GM03348 (cell line): ENCODE results near the gene CERS6.
"Not testable (repeated sequence)": the region's sequence is repeated elsewhere in the genome, so short reads cannot be mapped to it uniquely, and the experiment has no call there.

Source experiments
- DNase-seq: peaks from one replicate; pipeline ENCODE4 v3.0.0; 2012; ENCODE audit warnings: low spot score

Gene CERS6

DNA sequence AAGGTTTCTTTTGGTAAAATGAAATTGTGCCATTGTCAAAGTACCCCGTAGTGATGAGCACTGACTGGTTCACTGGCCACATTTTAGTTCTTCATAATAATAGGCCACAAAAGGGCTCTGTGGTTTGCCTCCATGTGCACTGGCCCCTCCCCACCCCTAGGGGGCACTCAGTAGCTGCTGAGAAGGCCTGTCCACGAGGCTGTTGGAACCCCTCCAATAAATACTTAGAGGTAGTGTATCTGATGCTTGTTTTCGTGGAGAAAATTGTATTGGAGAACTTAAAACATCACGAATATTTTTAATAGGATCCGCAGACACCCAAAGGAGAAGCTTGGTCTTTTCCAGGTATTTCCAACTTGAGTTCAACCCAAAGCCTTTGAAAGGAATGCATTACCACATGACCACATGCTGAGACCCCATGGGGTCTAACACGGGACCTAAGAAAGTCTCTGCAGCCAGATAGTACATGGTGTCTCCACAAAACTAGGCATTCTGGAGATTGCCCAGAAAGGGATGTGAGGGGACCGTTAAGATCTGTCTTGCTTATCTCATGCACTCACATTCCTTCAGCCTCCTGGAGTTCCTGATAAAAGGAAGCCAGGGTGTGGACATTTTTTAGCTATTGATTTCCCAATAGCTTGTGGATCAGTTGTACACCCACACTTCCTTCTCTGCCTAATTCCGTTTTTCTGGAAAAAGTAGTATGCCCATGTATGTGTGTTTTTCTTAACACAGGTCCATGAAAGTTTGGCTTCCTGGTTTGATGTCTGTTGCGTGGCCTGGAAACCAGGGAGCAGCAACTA, 317.8 kb downstream of the CERS6 start:
- DNase-seq, result peak; percentile 61

DNA sequence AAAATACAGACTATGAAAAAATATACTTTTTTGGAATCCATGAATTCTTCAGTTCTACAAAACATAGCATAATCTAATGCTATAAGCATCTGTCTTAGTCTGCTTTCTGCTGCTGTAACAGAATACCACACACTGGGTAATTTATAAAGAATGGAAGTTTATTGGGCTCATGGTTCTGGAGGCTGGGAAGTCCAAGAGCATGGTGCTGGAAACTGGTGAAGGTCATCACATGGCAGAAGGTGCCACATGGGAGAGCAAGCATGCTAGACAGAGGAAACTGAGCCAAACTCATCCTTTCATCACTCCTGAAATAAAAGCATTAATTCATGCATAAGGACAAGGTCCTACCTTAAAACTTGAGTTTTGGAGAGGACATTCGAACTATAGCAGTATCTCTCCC, 319.8 kb downstream of the CERS6 start:
- no peak for DNase-seq

DNA sequence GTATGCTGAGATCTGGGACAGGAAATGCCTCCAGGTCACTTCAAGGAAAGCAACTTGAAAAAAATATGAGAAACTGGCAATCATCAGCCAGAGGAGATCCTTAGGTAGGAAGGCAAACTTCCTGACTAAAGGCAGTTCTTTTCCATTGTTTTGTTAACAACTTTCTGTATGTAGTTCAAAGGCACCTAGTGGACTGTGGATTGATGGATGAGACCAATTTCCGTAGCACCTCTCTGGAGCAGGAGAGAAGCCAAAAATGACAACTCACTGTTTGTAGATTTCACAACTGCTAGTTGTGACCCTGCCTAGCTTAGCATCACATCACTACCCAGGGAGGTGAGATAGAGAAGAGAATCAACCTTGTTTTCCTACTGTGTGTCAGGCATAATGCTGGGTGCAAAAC, 324.6 kb downstream of the CERS6 start:
- no peak for DNase-seq

DNA sequence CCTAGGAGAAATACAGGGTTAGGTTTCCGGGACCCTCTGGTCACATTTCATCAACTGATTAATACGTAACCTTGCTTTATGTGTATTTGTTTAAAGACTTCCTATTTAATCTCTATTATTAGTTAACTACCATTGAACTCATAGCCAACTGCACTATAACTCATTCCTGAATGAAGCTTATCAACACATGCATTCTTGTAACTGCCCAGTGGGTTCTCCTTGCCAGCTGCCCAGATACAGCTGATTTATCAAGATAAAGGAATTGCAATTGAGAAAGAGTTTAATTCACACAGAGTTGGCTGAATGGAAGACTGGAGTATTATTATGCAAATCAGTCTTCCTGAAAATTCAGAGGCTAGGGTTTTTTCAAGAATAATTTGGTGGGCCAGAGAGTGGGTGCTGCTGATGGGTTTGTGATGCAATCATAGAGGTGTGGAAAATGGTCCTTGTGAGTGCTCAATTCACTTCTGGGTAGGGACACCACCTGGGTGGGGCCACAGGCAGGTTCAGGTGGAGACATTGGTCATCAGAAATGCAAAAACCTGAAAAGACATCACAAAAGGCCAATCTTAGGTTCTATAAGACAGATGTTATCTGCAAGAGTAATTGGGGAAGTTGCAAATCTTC, 325.2 kb downstream of the CERS6 start:
- DNase-seq, result no peak

DNA sequence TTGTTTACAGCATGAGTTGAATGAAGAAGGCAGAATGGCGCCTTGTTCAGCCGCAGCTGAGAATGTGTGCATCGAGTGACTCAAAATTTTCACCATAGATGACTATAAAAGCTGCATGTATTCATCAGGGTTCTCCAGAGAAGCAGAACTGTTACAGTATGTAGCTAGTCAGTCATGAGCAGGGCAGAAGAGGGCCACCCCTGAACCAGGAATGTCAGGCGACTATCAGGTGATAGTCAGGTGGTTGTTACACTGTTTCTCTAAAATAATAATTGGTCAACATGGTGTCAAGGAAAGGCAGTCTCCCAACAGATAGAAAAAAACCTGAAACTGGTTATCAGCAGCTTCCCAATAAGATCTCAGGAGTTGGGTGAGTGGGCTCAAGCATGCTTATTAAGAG, 326.2 kb downstream of the CERS6 start:
- DNase-seq, result no peak

DNA sequence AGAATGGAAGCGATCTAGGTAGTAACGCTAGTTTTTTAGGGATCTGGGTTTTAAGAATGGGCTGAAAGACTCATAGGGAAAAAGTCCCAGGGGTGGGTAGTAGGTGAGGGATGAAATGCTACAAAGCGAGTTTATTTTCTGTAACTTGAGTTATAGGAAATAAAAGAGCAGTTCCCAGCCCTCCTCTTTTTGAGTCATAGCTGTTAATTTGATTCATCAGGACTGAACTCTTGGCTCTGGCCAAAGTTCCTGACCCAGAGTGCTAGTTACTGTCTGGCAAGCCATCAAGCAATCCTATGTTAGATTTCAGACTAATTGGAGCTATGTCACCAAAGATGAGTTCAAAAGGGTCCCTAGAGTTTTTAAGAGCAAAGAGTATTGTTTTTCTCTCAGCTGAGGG, 328.9 kb downstream of the CERS6 start:
- DNase-seq, result no peak

DNA sequence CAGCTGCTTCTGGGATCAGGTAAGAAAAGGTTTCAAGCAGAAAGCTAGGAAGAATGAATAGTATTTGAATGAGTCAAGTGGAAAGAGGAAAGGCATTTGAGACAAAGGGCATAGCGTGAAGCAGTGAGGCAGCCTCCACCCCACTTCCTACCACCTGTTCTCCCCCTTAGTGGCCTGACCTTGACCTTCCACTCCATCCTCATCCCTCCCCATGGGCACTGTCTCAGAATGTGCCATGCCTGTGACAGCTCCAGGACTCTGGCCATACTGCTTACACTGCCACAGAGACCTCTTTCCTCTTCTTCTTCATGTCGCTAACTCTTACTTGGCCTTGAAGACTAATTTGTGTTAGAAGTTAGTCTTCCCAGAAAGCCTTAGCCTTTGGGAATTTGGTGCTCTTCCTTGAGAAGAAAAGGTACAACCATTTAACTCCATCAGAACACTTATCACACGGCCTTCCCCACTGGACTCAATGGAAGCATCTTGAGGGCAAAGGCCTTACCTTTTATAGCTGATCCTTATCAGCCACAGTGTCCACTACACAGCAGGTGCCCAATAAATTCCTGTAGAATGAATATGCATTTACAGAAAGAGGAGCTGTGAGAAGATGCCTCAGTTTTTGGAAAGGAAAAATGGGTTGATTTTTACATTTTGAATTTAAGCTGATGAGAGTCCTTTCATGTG, 331.2 kb downstream of the CERS6 start:
- DNase-seq, result no peak

DNA sequence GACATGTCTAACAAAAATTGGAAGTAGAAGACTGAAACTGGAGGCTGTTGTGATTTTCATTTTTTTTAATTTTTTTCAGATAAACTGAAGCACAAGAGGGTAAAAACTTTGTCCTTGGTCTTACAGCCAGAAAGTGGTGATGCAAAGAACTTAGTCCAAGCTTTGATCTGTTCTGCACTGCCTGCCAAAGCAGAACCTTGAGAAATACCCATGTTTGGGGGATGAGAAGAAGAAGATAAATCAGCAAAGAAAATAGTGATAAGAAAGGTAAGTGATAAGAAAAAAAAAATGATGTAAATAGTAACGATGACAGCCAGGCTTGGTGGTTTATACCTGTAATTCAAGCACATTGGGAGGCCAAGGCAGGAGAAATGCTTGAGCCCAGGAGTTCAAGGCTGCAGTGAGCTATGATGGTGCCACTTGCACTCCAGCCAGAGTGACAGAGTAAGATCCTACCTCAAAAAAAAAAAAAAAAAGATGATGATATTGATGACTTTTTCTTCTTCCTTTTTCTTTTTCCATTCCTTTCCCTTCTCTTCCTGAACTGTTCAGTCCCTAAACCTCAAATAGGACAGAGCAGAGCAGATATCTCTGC, 331.8 kb downstream of the CERS6 start:
- no peak for DNase-seq

DNA sequence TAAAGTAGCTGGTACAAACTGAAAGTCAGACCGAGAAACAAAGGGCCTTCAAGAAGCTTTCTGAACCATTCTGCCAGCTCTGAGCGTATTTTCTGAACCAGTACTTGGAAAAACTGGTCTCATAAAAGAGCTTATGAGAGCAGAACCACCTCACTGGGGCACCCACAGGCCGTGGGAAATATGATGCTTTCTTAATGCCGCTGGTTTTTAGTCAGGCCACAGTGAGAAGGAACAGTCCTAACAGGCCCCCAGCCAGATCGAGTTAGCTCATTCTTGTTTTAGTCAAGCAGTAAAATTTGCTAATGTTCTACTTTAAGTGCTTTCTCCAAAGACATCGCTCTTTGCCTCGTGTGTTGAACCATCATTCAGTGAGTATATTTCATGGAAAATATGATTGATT, 333.7 kb downstream of the CERS6 start:
- DNase-seq, result no peak

DNA sequence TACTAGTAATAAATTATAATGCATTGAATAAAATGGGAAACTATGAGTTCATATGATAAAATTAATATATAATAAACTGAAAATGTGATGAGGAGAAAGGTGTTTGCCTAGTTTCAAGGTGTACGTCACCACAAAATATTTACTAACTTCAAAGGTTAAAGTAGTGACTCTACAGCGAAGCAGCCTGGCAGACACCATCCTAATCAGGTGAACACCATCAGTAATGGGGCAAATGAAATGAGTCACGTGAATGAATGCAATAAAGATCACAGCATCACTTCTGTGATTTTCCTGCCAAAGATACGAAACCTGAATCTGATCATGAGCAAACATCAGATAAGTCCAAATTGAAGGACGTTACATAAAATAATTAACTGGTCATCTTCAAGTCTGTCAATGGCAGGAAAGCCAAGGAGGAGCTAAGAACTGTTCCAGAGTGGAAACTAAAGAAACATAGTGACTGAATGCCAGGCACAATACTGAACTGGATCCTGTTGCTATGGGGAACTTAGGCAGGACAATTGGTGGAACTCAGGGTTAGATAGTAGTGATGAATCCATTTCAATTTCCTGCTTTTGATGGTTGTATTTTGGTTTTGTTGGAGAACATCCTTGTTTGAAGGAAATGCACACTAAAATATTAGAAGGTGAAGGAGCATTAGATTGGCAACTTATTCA, 334.3 kb downstream of the CERS6 start:
- no peak for DNase-seq

DNA sequence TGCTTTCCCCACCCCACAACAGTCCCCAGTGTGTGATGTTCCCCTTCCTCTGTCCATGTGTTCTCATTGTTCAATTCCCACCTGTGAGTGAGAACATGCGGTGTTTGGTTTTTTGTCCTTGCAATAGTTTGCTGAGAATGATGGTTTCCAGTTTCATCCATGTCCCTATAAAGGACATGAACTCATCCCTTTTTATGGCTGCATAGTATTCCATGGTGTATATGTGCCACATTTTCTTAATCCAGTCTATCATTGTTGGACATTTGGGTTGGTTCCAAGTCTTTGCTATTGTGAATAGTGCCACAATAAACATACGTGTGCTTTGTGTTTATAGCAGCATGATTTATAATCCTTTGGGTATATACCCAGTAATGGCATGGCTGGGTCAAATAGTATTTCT, 335.1 kb downstream of the CERS6 start:
- DNase-seq, result not testable (repeated sequence)

DNA sequence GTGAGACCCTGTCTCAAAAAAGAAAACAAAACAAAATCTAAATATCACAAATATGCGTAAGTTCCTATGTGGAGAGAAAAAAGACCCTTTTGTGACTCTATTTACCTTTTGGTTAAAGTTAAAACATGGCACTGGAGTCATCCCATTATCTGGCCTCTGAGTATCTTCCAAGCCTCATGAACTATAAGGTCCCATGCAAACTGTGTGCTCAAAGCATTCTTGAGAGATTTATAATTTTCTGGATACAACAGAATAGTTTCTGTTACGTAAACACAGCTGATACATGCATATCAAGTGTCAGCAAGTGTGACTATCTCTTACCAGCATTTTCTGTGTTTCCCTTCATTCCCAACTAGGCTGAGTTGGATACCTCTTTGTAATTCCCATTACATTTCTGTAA, 337.5 kb downstream of the CERS6 start:
- no peak for DNase-seq

DNA sequence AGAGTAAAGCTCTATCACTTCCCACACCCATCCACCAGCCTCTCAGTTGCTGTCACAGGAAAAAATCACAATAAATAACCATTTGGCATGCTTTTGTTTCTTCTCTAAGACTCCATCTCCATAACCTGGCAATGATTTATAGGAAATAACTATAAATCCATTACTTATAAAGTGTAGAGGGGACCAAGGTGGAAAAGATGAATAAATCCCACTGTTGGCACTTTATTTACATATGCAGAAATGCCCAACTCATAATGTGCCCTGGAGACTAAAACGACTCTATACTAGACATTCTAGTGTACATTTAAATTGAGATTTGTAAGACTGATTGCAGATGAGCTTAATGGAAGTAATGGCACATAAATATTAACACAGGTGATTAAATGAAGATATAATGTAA, 338.9 kb downstream of the CERS6 start:
- no peak for DNase-seq

DNA sequence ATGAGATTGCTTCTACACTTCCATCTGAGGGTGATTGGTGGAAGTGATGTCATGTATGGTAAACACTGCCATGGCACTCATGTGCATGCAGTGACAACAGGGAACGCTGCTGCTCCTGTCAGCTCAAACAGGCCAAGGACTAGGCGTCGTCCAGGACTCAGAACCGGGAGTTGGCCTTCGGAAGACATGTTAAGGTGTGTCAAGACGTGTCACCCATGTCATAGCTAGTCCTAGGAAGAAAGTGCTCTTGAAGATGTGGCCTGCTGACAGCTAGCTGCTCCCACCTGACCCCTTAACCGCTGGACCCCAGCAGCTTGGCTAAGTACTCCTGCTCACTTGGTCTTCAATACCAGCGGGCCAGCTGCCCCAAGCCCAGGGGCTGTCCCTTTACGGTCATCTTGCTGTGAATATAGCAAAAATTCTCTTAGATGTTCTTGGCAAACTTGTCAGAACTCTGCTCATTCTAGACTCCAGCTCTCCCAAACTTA, 340.1 kb downstream of the CERS6 start:
- no peak for DNase-seq

DNA sequence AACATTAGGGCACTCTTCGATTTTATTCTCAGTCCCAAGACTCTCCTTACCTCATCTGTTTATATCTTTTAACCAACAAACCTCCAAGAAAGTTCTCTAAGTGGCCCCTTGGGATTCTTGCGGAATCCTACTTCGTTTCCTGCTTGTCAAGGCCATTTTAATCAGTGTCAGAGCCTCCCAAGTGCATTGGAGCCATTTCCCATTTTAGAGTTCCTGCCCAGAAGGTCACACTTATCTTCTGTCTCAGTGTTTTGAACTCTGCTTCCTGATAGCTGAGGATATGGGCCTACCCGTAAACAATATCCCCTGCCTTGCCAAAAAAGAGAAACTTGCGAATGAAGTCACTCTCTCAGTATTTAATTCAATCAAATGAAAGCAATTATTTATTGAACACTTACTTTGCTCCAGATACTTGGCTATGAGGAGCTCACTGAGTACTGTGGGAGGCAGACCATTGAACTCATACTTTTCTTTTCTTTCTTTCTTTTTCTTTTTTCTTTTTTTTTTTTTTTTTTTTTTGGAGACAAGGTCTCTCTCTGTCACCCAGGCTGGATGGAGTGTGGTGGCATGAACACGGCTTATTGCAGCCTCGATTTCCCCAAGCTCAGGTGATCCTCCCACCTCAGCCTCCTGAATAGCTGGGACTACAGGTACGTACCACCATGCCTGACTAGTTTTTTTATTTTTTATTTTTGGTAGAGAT, 340.7 kb downstream of the CERS6 start:
- no peak for DNase-seq

DNA sequence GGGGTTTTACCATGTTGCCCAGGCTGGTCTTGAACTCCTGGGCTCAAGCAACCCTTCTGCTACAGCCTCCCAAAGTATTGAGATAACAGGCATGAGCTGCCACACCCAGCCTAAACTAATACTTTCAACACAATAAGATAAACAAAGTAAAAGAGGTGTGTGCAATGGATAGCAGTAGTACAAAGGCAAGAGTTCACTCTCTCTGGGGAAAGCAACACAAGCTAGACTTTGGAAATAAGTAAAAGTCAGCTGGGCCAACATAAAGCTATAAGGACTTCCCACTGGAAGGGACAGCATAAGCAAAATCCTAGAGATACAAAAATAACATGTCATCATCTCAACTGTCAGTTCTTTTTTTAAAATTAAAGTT, 341.2 kb downstream of the CERS6 start:
- DNase-seq, result no peak

DNA sequence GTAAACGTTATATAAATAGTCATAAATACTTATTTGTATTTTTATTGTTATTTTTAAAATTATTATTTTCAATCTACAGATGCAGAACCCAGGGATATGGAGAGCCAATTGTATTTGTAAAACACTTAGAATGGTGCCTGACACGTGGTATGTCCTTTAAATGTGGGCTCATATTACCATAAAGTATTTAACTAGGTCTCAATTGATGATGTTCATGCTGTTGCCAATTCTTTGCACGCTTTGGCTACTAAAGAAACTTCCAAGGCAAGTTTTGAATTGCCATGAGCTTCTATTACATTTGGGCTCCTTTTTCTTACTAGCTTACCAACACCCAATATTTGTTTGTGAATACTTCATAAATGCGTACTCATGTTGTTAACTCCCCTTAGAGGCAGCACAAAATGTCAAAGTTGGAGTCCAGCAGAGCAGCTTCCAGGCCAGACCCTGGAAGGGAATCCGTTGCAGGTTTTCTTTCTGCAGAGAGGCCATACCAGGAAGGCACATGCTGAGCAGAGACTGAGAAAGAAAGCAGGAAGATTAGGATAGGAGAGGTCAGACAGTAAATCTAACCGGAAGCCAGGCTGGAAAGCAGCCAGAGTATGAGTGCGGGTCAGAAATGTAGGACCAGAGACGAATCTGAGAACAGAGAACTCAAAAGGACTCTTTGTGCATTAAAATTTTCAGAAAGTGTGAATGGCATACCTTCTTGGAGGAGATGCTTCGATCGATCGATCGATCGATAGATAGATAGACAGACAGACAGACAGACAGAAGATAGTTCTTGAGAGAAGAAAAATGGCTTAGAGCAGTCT, 342.2 kb downstream of the CERS6 start:
- no peak for DNase-seq

DNA sequence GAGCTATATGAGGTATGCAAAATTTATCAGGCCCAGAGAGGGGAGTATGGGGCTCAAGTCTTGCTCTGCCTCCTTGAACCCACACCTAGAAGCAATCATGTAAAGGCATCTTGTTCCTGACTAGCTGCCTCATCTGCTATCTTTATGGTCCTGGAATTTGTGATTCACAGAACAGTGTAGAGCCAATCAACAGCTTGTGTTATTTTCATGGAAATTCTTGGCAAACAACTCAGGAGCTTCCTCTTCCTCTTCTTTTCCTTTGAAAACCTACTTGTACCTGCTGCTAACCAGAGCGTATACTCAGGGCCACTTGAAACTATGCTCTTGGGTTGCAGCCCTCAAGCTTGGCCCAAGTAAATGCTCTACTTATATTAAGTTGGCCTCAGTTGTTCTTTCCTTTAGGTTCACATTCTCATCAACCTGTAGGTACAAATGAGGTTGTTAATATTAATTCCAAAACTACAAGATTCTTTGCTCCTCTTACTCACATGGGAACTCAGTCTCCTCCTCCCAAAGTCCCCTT, 342.9 kb downstream of the CERS6 start:
- no peak for DNase-seq

DNA sequence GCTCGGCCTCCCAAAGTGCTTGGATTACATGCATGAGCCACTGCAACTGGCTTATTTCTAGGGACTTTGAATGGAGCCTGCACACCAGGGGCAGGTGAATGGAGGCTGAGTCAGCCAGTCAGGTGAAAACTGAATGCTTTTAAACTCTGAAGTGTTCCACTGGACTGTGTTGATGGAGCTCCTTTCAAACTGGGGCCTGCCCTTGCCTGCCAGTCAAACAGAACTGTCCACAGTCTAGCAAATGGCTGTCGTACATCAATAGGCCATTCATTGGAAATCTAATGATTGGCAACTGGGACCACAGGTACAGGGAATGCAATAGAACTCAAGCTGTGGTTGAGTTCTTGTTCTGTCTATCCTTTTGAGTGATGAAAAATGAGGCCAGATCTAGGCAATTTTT, 345.4 kb downstream of the CERS6 start:
- no peak for DNase-seq
